Nephron progenitor cell (in vitro differentiated cells): Measurements from ENCODE around the gene CCNL2.

Experiments
- DNase-seq: peaks from one replicate; pipeline ENCODE4 v3.0.0; 2021
- H3K27ac Mint-ChIP-seq: 2 replicates; pipeline ENCODE4 v1.8.0; 2021; ENCODE audit warnings: mild to moderate bottlenecking, moderate library complexity, mixed read lengths
- H3K27me3 Mint-ChIP-seq: 2 replicates; pipeline ENCODE4 v1.8.0; 2021; ENCODE audit warnings: mild to moderate bottlenecking, low read depth, mixed read lengths; ENCODE audit not compliant: poor library complexity
- H3K36me3 Mint-ChIP-seq: 2 replicates; pipeline ENCODE4 v1.8.0; 2021; ENCODE audit warnings: low read depth, mixed read lengths
- H3K4me1 Mint-ChIP-seq: 2 replicates; pipeline ENCODE4 v1.8.0; 2021; ENCODE audit warnings: mixed read lengths
- H3K4me3 Mint-ChIP-seq: 2 replicates; pipeline ENCODE4 v1.8.0; 2021; ENCODE audit warnings: mild to moderate bottlenecking, moderate library complexity, mixed read lengths
- H3K9me3 Mint-ChIP-seq: 2 replicates; pipeline ENCODE4 v1.8.0; 2021; ENCODE audit warnings: mild to moderate bottlenecking, moderate library complexity, mixed read lengths
- TF ChIP-seq, protein P1 (sequence below): fragments of 200-600 bp; sonication (generic); IDR thresholded peaks from 2 replicates; pipeline ENCODE4 v1.5.0; 2021; ENCODE audit warnings: antibody characterized with exemption

Gene CCNL2

DNA sequence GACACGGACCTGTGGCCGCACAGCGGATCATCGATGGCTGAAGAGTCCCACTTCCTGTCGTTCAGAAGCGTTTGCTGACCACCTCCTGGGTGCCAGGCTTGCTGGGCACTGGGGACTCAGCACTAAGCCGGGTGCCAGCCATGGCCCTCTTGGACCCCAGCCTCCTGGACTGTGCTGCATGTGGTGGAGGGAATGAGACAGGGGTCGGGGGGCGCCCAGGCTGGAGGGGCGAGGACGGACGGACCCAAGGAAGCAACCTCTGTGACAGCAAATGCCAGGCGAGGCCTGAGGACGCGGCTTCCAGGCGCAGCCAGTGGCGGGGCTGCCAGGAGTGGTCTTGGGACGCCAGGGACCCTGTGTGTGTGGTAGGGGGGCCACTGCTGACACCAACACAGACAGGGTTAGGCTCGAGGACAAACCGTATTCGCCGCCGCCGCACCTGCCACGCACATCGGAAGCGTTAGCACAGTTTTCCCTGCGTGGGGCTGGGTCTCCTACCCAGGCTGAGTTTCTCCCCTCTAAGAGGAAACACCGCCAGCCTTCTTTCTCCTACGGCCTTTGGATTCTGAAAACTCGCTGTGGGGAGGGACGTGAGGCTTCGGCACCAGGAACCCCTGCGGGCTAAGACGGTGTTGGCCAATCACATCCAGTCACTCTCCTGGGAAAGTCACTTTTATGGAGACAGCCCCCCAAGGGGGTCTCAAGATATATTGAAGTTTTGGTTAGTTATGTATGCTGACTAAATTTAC, 37.7 kb downstream of the CCNL2 start:
- Mint-ChIP-seq H3K36me3 (no peaks in the 10 kb centered on the region), H3K27ac (peak overlapping the region; percentile 98), H3K27me3 (peaks cover 6% of the 10 kb centered on the region), H3K9me3 (no peaks in the 10 kb centered on the region), H3K4me1 (peaks cover 50% of the 10 kb centered on the region), H3K4me3 (peak overlapping the region; percentile 48)
- DNase-seq, result no peak
- TF ChIP-seq, protein P1, sequence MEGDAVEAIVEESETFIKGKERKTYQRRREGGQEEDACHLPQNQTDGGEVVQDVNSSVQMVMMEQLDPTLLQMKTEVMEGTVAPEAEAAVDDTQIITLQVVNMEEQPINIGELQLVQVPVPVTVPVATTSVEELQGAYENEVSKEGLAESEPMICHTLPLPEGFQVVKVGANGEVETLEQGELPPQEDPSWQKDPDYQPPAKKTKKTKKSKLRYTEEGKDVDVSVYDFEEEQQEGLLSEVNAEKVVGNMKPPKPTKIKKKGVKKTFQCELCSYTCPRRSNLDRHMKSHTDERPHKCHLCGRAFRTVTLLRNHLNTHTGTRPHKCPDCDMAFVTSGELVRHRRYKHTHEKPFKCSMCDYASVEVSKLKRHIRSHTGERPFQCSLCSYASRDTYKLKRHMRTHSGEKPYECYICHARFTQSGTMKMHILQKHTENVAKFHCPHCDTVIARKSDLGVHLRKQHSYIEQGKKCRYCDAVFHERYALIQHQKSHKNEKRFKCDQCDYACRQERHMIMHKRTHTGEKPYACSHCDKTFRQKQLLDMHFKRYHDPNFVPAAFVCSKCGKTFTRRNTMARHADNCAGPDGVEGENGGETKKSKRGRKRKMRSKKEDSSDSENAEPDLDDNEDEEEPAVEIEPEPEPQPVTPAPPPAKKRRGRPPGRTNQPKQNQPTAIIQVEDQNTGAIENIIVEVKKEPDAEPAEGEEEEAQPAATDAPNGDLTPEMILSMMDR, result no peak

DNA sequence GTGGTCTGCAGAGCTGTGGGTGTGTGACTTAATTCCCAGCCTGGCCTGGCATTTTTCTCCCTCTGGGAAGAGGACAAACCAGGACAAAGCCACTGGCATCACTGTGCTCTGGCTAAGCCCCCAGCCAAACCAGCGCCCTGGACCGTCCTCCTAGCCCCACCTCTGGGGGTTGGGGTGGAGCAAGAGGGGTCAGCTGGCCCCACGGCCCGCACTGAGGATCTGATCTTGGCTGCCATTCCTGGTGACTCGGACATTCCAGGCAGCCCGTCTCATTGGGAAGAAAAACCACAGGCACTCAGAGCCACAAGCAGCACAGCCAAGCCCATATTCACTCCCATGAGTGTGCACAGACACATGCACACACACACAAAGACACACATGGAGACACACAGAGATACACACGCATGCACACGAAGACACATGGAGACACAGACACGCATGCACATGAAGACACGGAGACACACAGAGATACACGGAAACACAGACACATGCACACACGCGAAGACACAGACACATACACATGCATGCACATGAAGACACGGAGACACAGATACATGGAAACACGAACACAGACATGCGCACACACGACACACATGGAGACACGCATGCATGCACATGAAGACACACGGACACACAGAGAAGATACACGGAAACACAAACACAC, 38.5 kb downstream of the CCNL2 start:
- Mint-ChIP-seq H3K27ac (peak overlapping the region; percentile 98), H3K27me3 (peaks cover 6% of the 10 kb centered on the region), H3K4me1 (peaks cover 50% of the 10 kb centered on the region), H3K36me3 (no peaks in the 10 kb centered on the region), H3K4me3 (peak overlapping the region; percentile 48), H3K9me3 (no peaks in the 10 kb centered on the region)
- TF ChIP-seq, protein P1, result no peak
- peak; percentile 47 for DNase-seq

DNA sequence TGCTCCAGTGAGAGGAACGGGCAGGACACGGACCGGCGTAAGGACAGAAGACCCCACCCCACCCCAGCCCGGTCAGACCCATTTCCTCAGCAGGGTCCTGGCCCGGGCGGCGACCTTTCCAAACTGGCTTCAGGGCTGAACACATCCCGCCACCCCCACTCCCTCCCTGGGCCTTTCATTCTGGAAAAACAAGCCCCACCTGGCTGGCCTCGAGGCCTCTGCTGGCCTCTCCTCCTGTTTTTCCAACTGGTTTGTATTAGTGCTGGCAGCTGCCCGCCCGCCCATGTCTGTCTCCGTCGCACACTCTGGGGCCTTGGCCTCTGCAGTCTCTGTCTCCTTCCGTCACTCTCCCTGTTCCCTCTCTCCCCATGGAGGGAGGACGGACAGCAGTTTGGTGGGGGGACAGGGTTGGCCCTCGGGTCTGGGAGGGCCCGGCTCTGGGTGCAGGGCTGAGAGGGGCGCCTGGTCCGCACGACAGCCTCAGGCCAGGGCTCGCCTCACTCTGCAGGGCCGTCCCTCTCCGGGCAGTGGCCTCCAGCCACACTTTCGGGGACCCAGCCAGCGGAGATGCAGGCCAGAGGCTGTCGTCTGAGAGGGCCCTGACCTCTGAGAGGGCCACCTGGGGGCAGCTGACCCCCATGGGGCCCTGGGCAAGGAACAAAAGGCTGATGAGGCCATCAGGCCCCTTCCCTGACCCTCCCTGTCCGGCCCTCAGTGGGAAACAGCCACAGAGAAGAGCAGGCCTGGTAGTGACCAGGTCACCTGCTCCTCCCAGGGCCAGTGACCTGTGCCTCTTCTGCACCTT, 39.3 kb downstream of the CCNL2 start:
- H3K27ac Mint-ChIP-seq, result peak overlapping the region; percentile 99
- no peaks in the 10 kb centered on the region for H3K9me3 Mint-ChIP-seq
- peak overlapping the region; percentile 65 for H3K4me3 Mint-ChIP-seq
- peak; percentile 56 for DNase-seq
- no peaks in the 10 kb centered on the region for H3K36me3 Mint-ChIP-seq
- H3K4me1 Mint-ChIP-seq, result peaks cover 50% of the 10 kb centered on the region
- H3K27me3 Mint-ChIP-seq, result peaks cover 6% of the 10 kb centered on the region
- TF ChIP-seq, protein P1, result no peak

GRCh38 chr1:1359308-1359663, 39.8 kb downstream of the CCNL2 start:
- no peaks in the 10 kb centered on the region for H3K36me3 Mint-ChIP-seq
- H3K27me3 Mint-ChIP-seq, result peaks cover 6% of the 10 kb centered on the region
- H3K27ac Mint-ChIP-seq, result peak overlapping the region; percentile 99
- peak overlapping the region; percentile 61 for H3K4me3 Mint-ChIP-seq
- TF ChIP-seq, protein P1, result no peak
- DNase-seq, result no peak
- H3K9me3 Mint-ChIP-seq, result no peaks in the 10 kb centered on the region
- H3K4me1 Mint-ChIP-seq, result peaks cover 52% of the 10 kb centered on the region

DNA sequence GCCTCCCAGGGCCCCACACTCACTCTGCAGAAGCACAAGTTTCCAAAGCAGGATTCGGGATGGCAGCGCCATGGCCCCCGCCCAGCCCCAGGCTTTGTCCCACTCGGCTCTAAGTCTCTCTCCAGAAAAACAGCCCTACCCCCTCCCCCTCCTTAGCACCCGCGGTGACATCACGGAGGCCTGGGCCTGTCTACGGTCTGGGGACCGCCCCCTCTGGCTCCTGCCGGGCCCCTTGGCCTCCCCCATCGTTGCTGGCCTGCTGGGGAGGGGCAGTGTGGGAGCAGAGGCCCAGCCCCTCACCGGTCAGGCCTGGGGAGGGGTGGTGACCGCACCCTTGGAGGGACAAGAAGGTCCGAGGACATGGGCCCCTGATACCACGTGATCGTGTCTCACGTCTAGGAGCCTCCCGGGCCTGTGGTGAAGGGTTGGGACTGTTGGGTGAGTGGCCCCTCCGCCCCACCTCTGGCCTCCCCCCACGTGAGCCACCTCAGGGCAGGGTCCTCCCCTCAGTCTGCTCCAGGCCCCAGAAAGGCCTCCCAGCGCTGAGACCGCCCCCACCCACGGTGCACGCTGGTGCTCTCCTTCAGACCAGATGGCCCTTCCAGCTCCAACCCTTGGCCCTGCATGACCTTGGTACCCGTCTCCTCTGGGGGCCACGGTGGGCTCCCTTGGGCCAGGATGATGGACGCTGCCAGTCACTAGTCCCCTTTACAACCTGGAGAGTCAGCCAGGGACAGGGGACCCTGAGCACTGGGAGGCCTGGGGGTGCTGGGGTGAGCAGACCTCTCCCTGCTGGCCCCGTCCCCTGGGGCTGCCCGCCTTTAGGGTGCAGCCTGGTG, 40.5 kb downstream of the CCNL2 start, which contains the start of gene MXRA8:
MXRA8 (minus strand) TSS at position 123 of the 839 bp plus-strand sequence; CDS start at position 72, 51 bp downstream.
- TF ChIP-seq, protein P1, result no peak
- Mint-ChIP-seq H3K4me1 (peaks cover 59% of the 10 kb centered on the region), H3K36me3 (no peaks in the 10 kb centered on the region), H3K27me3 (peaks cover 5% of the 10 kb centered on the region), H3K9me3 (no peaks in the 10 kb centered on the region), H3K4me3 (peak within 1 kb of the TSS; percentile 86), H3K27ac (peak within 1 kb of the TSS; percentile 99)
- peak; percentile 63 for DNase-seq
